Loucy (cell line): ENCODE data around the gene EEF1AKMT2.

Experiments
- H2AFZ ChIP-seq: fragments of 200-600 bp; sonication (generic); 2 replicates; pipeline ENCODE4 v1.6.0; 2016; ENCODE audit warnings: antibody characterized with exemption, mild to moderate bottlenecking, low read length, moderate library complexity
- H3F3A ChIP-seq: fragments of 200-600 bp; 2 replicates; pipeline ENCODE4 v1.6.0; 2016; ENCODE audit warnings: antibody characterized with exemption, low read depth, mild to moderate bottlenecking
- H3K27me3 ChIP-seq: fragments of 200-600 bp; sonication (generic); 2 replicates; pipeline ENCODE4 v1.6.1; 2014; ENCODE audit warnings: low read length, mild to moderate bottlenecking; ENCODE audit not compliant: insufficient read depth, poor library complexity, severe bottlenecking
- H3K36me3 ChIP-seq: fragments of 200-600 bp; sonication (generic); 2 replicates; pipeline ENCODE4 v1.6.1; 2016; ENCODE audit warnings: low read length; ENCODE audit not compliant: insufficient read depth
- H3K4me1 ChIP-seq: fragments of 200-600 bp; sonication (generic); 2 replicates; pipeline ENCODE4 v1.5.1; 2014; ENCODE audit warnings: low read length, mild to moderate bottlenecking; ENCODE audit not compliant: insufficient read depth, poor library complexity, severe bottlenecking
- H3K4me2 ChIP-seq: fragments of 200-600 bp; sonication (generic); 2 replicates; pipeline ENCODE4 v1.6.0; 2014; ENCODE audit warnings: antibody characterized with exemption, low read length, low read depth, mild to moderate bottlenecking; ENCODE audit not compliant: poor library complexity, severe bottlenecking
- H3K4me3 ChIP-seq: fragments of 200-600 bp; sonication (generic); 2 replicates; pipeline ENCODE4 v1.5.1; 2014; ENCODE audit warnings: low read length, mild to moderate bottlenecking, mixed read lengths; ENCODE audit not compliant: poor library complexity, severe bottlenecking
- H3K79me2 ChIP-seq: fragments of 200-600 bp; sonication (generic); 2 replicates; pipeline ENCODE4 v1.6.1; 2014; ENCODE audit warnings: low read length; ENCODE audit not compliant: insufficient read depth
- H3K9ac ChIP-seq: fragments of 200-600 bp; sonication (generic); 2 replicates; pipeline ENCODE4 v1.6.0; 2014; ENCODE audit warnings: mild to moderate bottlenecking, low read depth, low read length, moderate library complexity; ENCODE audit not compliant: poor library complexity, severe bottlenecking
- H3K9me2 ChIP-seq: fragments of 200-600 bp; sonication (generic); replicated peaks from 2 replicates; pipeline ENCODE4 v1.6.1; 2016; ENCODE audit warnings: low read depth, low read length, mixed read lengths
- H3K9me3 ChIP-seq: fragments of 200-600 bp; sonication (generic); 2 replicates; pipeline ENCODE4 v1.6.1; 2014; ENCODE audit warnings: mild to moderate bottlenecking, antibody characterized with exemption, low read length, low read depth; ENCODE audit not compliant: insufficient read depth
- H4K20me1 ChIP-seq: fragments of 200-600 bp; sonication (generic); 2 replicates; pipeline ENCODE4 v1.6.0; 2014; ENCODE audit warnings: antibody characterized with exemption, low read length, mild to moderate bottlenecking; ENCODE audit not compliant: insufficient read depth, poor library complexity, severe bottlenecking
- CTCF ChIP-seq: fragments of 200-600 bp; sonication (generic); conservative IDR thresholded peaks from 2 replicates; pipeline ENCODE4 v1.5.1; 2014; ENCODE audit warnings: mild to moderate bottlenecking, antibody characterized with exemption, low read length
- EZH2phosphoT487 ChIP-seq: fragments of 200-600 bp; IDR thresholded peaks from 2 replicates; pipeline ENCODE4 v1.6.1; 2018; ENCODE audit warnings: antibody characterized with exemption, mild to moderate bottlenecking, moderate library complexity, borderline replicate concordance

Gene EEF1AKMT2

DNA sequence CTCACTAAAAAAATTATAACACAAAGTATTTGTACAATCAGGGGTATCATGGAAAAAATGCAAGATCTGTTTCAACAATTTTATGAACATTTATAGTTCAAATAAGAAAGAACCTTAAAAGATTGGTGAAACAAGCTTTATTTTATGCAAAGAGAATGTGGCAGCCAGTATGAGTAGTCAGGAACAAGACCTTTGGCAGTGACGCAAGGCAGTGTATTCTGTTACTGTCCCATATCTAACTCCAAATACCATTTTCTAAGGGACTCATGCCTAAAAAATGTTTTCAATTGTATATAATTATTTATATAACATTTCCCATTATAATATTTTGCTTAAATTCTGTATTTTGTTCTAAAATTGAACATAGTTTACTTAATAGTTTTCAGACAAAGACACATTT is 28.4 kb downstream of the EEF1AKMT2 start:
- Histone ChIP-seq H3K9me3 (no peaks in the 10 kb centered on the region), H3K9ac (no peak overlapping the region), H3K79me2 (no peaks in the 10 kb centered on the region), H3K4me1 (no peaks in the 10 kb centered on the region), H3K9me2 (no peaks in the 10 kb centered on the region), H3K4me3 (no peak overlapping the region), H3K36me3 (peaks cover 21% of the 10 kb centered on the region; the same call in 1 of the 2 replicates), H4K20me1 (no peaks in the 10 kb centered on the region), H2AFZ (no peak overlapping the region), H3K27me3 (no peaks in the 10 kb centered on the region), H3F3A (no peaks in the 10 kb centered on the region), H3K4me2 (no peak overlapping the region)
- TF ChIP-seq CTCF (no peak), EZH2phosphoT487 (no peak)

DNA sequence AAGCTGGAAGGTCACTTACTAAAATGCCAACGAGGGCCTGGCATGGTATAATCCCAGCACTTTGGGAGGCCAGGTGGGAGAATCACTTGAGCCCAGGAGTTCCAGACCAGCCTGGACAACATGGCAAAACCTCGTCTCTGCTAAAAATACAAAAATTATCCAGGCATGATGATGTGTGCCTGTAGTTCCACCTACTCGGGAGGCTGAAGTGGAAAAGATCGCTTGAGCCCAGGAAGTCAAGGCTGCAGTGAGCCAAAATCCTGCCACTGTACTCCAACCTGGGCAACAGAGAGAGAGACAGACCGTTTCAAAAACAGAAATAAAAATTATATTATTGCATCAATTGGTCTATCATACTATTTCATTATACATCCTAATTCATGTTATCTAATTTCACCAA is 29.4 kb downstream of the EEF1AKMT2 start:
- Histone ChIP-seq H4K20me1 (no peaks in the 10 kb centered on the region), H2AFZ (no peak overlapping the region), H3K27me3 (no peaks in the 10 kb centered on the region), H3K4me2 (no peak overlapping the region), H3K79me2 (no peaks in the 10 kb centered on the region), H3K9me2 (no peaks in the 10 kb centered on the region), H3K9me3 (no peaks in the 10 kb centered on the region), H3F3A (no peaks in the 10 kb centered on the region), H3K4me3 (no peak overlapping the region), H3K36me3 (peaks cover 24% of the 10 kb centered on the region; the same call in 1 of the 2 replicates), H3K9ac (no peak overlapping the region), H3K4me1 (no peaks in the 10 kb centered on the region)
- TF ChIP-seq EZH2phosphoT487 (no peak), CTCF (no peak)

DNA sequence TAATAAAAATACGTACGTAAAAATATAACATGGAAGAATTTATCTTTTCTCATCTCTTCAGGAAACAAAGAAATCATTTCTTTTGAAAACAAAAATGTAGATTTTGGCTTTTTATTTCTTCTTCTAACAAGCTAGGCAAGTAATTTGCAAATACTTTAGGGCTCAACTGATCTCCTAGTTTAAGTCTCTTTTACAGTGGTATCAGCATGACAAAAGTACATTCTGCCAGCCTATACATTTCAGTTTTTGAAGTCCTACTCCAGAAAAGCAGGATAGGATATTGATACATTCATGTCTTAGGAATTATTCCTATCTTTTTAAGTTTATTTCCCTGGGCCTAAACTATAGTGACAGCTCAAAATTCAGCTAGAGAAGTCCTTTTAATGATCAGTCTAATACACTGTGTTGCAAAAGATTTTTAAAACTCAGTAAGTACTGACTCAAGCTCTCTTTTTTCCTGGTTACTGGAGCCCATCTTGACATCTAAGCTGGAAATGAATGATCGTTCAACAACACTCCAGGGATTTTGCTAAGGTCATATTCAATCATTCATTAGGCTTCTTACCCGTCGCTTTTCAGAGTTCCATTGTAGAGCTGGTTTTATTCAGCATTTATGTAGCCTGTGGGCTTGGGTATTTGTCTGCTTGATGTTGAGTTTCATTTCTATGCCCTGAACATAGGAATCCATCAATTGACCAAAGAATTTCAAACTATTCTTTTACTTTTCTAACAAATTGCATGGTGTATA is 35.4 kb downstream of the EEF1AKMT2 start:
- Histone ChIP-seq H3K79me2 (no peaks in the 10 kb centered on the region), H3K4me3 (no peak overlapping the region), H3K4me2 (no peak overlapping the region), H3K36me3 (peaks cover 20% of the 10 kb centered on the region; the same call in 1 of the 2 replicates), H3K27me3 (no peaks in the 10 kb centered on the region), H2AFZ (no peak overlapping the region), H4K20me1 (no peaks in the 10 kb centered on the region), H3K4me1 (no peaks in the 10 kb centered on the region), H3K9me2 (no peaks in the 10 kb centered on the region), H3K9me3 (no peaks in the 10 kb centered on the region), H3F3A (no peaks in the 10 kb centered on the region), H3K9ac (no peak overlapping the region)
- no peak for TF ChIP-seq EZH2phosphoT487
- no peak for TF ChIP-seq CTCF
